Measurements from ENCODE around the gene GPR137C.

GRCh38 chr14:52527052-52527451 is 25.6 kb upstream of the GPR137C start:
- no peak; the same call in 1 of the 2 replicates for TF ChIP-seq CTCF (conservative IDR thresholded peaks at IDR 0.05)
- no peak for TF ChIP-seq ZFX (IDR thresholded peaks at IDR 0.05)

All from C4-2B (cell line).